Astrocyte of the hippocampus (primary cell): ENCODE results near the gene TIRAP.
"Not testable (repeated sequence)": the region's sequence is repeated elsewhere in the genome, so short reads cannot be mapped to it uniquely, and the experiment has no call there.

Experiments
- DNase-seq: peaks from one replicate; pipeline ENCODE4 v3.0.0; 2011; ENCODE audit warnings: low read depth, low spot score

Gene TIRAP

GRCh38 chr11:126282736-126283591, at the start of gene TIRAP:
Gene TIRAP (plus strand): TSS chr11:126283093. CDS start chr11:126290895, 7,802 bp downstream.
- DNase-seq: peak; percentile 78

- DNase-seq: no peak
Observed at GRCh38 chr11:126233391-126233790, 49.5 kb upstream of the TIRAP start.

GRCh38 chr11:126246636-126247035, 36.3 kb upstream of the TIRAP start:
- DNase-seq: no peak

GRCh38 chr11:126253265-126253664, 29.6 kb upstream of the TIRAP start:
- DNase-seq: no peak

- no peak for DNase-seq
Observed at GRCh38 chr11:126254819-126255218, 28.1 kb upstream of the TIRAP start.

- not testable (repeated sequence) for DNase-seq
Observed at GRCh38 chr11:126255507-126255906, 27.4 kb upstream of the TIRAP start.

- no peak for DNase-seq
Observed at GRCh38 chr11:126256216-126256615, 26.7 kb upstream of the TIRAP start.

GRCh38 chr11:126257144-126257543, 25.7 kb upstream of the TIRAP start:
- DNase-seq: no peak

GRCh38 chr11:126257764-126258163, 25.1 kb upstream of the TIRAP start:
- peak; percentile 78 for DNase-seq

GRCh38 chr11:126262216-126262615, 20.7 kb upstream of the TIRAP start:
- DNase-seq: no peak

- DNase-seq: no peak
Observed at GRCh38 chr11:126263489-126263888, 19.4 kb upstream of the TIRAP start.

GRCh38 chr11:126265811-126266210, 17.1 kb upstream of the TIRAP start:
- DNase-seq: peak; percentile 25

GRCh38 chr11:126267650-126268049, 15.2 kb upstream of the TIRAP start:
- no peak for DNase-seq

- DNase-seq: no peak
Observed at GRCh38 chr11:126268361-126268707, 14.6 kb upstream of the TIRAP start.

GRCh38 chr11:126268708-126269579, 13.9 kb upstream of the TIRAP start, which contains the start of the genes FOXRED1 and SRPRA:
Gene FOXRED1 (plus strand): TSS chr11:126269154. CDS start chr11:126269207, 53 bp downstream.
Gene SRPRA (minus strand): TSS chr11:126268895. CDS start chr11:126268804, 91 bp downstream.
- DNase-seq: peak; percentile 100

GRCh38 chr11:126277322-126277721, 5.6 kb upstream of the TIRAP start:
- DNase-seq: no peak

- no peak for DNase-seq
Observed at GRCh38 chr11:126277780-126278179, 5.1 kb upstream of the TIRAP start.

GRCh38 chr11:126279191-126279590, 3.7 kb upstream of the TIRAP start:
- DNase-seq: no peak

GRCh38 chr11:126280595-126280994, 2.3 kb upstream of the TIRAP start:
- DNase-seq: no peak

GRCh38 chr11:126281245-126281644, 1.6 kb upstream of the TIRAP start:
- DNase-seq: no peak

- no peak for DNase-seq
Observed at GRCh38 chr11:126281666-126282175, 1.2 kb upstream of the TIRAP start.

- DNase-seq: peak; percentile 66
Observed at GRCh38 chr11:126282361-126282735, 545 bp upstream of the TIRAP start.
